Left forelimb (tissue), 1 donor: ENCODE measurements around the gene PFDN6.
"Not testable (repeated sequence)": the region's sequence is repeated elsewhere in the genome, so short reads cannot be mapped to it uniquely, and the experiment has no call there.

Experiments
- DNase-seq: peaks from one replicate; pipeline ENCODE4 v3.0.0-alpha.2; 2018; ENCODE audit warnings: low spot score

The PFDN6 gene

DNA sequence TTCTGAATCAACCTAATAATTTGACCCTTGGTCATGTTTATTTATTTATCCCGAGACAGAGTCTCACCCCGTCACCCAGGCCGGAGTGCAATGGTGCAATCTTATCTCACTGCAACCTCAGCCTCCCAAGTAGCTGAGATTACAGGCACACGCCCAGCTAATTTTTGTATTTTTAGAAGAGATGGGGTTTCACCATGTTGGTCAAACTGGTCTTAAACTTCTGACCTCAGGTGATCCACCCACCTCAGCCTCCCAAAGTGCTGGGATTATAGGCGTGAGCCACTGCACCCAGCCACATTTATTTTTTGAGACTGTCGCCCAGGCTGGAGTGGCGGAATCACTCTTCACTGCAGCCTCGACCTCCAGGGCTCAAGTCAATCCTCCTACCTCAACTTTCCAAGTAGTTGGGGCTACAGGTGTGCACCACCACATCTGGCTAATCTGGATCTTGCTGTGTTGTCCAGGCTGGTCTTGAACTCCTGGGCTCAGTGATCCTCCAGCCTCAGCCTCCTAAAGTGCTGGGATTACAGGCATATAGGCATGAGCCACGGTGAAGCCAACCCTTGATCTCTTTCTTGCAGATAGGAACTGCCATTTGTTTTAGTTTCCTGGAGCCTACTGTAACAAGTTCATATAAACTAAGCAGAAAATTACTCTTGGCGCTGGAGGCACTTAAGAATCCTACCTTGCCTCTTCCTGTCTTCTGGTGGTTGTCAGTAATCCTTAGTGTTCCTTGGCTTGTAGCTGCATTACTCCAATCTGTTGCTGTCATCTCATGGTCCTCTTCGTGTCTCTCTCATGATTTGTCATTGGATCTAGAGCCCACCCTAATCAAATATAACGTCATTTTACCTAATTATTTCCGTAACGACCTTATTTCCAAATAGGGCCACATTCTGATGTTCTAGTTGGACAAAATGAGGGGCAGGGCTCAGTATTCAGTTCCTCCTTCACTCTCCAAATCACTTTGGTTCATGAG lies 15.2 kb upstream of the PFDN6 start:
- DNase-seq: no peak

DNA sequence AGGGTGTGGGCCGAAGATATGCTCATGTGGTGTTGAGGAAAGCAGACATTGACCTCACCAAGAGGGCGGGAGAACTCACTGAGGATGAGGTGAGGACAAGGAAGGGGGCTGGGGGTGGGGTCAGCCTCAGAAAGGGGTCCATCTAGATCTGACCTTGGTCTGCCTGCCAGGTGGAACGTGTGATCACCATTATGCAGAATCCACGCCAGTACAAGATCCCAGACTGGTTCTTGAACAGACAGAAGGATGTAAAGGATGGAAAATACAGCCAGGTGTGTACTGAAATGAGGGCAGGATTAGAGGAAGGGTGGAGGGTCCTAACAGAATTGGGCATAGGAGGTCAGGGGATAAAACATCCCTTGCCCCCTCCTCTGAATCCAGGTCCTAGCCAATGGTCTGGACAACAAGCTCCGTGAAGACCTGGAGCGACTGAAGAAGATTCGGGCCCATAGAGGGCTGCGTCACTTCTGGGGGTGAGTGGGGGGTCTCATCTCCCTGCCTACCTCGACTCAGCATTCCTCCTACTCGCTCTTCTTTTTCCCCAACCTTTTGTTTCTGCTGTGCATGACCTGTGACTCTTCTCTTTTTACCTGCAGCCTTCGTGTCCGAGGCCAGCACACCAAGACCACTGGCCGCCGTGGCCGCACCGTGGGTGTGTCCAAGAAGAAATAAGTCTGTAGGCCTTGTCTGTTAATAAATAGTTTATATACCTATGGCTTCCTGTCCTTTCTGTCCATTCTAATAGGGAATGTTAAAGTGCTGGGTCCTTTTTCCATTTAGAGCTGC lies 13.4 kb upstream of the PFDN6 start:
- DNase-seq: not testable (repeated sequence)

DNA sequence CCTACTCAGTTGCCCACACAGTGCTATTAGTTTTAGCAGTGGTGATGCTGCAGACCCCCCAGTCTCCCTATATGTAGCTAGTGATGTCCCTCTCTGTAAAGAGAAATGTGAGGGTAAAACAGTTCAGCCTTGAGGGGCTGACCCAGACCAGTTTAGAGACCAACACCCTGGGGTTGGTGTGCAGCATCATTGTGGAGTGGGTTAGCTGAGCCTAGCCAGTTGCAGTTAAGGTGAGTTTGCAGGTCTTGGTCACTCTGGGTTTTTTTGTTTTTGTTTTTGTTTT lies 12.9 kb upstream of the PFDN6 start:
- no peak for DNase-seq

GRCh38 chr6:33276864-33277662 lies 12.3 kb upstream of the PFDN6 start, which contains the start of gene B3GALT4:
B3GALT4 (plus strand) TSS chr6:33277123; CDS start chr6:33277420, 297 bp downstream.
- DNase-seq: peak; percentile 82

DNA sequence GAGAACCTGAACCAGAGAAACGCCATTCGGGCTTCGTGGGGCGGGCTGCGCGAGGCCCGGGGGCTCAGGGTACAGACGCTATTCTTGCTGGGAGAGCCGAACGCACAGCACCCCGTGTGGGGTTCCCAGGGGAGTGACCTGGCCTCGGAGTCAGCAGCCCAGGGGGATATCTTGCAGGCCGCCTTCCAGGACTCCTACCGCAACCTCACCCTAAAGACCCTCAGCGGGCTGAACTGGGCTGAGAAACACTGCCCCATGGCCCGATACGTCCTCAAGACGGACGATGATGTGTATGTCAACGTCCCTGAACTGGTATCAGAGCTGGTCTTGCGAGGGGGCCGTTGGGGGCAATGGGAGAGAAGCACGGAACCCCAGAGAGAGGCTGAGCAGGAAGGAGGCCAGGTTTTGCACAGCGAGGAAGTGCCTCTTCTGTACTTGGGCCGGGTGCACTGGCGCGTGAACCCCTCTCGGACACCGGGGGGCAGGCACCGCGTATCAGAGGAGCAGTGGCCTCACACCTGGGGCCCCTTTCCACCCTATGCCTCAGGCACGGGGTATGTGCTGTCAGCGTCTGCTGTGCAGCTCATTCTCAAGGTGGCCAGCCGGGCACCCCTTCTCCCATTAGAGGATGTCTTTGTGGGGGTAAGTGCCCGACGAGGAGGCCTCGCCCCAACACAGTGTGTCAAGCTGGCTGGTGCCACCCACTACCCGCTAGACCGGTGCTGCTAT lies 11.6 kb upstream of the PFDN6 start:
- DNase-seq: no peak

DNA sequence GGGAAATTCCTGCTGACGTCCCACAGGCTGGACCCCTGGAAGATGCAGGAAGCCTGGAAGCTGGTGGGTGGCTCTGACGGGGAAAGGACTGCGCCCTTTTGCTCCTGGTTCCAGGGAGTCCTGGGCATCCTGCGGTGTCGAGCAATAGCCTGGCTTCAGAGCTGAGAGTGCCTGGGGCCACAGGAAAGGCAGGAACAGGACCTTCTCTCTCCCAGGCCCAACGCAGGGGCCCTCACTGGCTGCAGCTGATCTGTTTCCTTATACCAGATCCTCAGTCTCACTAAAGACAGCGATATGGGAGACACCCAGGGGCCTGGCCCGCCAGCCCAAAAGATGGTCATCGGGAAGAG lies 11.0 kb upstream of the PFDN6 start:
- DNase-seq: no peak

- DNase-seq: no peak
Measured at GRCh38 chr6:33278810-33279209, 10.6 kb upstream of the PFDN6 start.

GRCh38 chr6:33279257-33279695 lies 10.1 kb upstream of the PFDN6 start:
- no peak for DNase-seq

GRCh38 chr6:33279971-33280511 lies 9.4 kb upstream of the PFDN6 start:
- no peak for DNase-seq

DNA sequence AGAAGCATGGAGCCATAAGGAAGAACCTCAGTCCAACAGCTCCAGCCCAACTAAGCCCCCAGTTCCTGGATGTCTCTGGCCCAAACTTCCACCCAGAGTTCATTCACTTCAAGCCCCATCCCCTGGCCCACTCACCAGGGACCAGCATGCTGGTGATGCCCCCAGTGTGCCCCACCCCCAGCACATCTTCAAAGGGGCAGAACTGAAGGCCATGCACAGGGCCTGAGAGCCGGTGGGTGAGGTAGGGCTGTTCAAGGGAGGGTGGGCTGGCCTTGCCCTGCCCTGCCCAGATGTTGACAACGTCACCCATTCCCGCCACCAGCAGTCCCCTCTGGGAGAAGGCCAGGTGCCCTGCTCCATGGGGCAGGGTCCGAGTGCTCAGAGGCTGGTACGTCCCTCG lies 8.9 kb upstream of the PFDN6 start:
- no peak for DNase-seq

- DNase-seq: not testable (repeated sequence)
Measured at GRCh38 chr6:33285214-33285613, 4.2 kb upstream of the PFDN6 start.

GRCh38 chr6:33286946-33287914 lies 2.2 kb upstream of the PFDN6 start:
- DNase-seq: no peak

- no peak for DNase-seq
Measured at GRCh38 chr6:33288141-33288920, 1.1 kb upstream of the PFDN6 start.

DNA sequence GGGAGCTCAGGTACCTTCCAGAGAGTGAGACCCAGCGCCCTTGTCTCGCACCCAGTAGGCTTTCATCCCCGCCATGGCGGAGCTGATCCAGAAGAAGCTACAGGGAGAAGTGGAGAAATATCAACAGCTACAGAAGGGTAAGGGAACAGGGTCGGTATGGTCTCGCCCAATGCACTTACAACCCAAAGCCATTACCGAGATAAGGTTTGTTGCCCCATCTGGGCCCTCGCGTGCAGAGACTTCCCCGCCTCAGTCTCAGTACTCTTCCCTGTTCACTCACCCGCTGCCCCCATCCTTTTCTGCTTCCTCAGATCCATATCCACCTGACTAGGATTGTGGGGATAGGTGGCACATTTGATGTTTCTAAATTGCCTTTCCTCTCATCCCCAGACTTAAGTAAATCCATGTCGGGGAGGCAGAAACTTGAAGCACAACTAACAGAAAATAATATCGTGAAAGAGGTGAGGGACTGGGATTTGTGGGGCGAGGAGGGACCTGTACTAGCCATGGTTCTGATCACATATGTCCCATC lies 449 bp downstream of the PFDN6 start:
- no peak for DNase-seq

DNA sequence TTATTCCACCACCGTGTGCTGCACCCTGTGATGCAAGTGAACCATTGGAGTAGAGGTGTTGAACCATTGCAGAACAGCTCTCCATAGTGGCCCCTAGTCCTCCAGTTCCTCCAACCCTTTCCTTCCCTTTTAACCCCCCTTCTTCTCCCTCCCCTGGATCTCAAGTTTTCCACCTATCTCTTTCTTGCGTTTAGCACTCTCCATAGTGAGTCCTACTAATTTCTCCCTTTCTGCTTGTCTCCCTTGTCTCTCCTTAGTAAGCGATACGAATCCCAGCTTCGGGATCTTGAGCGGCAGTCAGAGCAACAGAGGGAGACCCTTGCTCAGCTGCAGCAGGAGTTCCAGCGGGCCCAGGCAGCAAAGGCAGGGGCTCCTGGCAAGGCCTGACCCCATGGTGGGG lies 1.1 kb downstream of the PFDN6 start:
- DNase-seq: no peak

DNA sequence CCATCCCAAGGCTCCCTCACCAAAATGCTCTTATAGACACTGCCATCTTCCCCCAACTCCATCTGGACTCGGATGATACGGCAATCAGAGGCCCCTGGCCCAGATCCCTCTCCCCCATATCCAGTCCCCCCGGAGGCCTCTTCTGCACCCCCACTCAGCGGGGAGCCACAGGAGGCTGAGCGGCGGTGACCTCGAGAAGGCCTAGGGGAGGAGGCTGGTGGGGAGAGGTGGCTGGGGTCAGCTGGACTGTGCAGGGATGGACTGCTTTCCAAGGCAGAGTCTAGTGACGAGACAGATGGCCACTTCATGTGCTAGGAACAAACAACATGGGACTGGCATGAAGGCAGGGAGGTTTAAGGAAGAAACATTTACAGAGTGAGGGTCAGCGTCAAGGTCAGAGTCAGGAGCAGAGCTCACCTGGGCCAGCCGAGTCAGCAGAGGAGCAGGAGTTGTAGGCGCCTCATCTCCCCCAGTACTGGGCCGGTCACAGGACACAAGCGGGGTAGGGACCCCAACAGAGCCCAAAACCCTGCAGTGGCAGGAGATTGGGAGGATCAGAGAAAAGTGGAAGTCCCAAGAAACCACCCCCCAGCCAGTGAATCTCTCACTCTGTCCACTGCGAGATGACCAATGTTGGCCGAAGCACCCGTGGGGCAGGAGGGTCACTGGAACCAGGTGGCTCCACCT lies 3.7 kb downstream of the PFDN6 start:
- no peak for DNase-seq

- DNase-seq: no peak
Measured at GRCh38 chr6:33294086-33294823, 4.9 kb downstream of the PFDN6 start.
